ENCODE measurements around the gene SHC2. TPM values are rescaled to one million over a fixed set of nuclear protein-coding genes. Genes with fewer than 3 reads are reported as not detected.

SHC2 gene
- total and polyA plus RNA-seq, 2 of the 13 experiments (the other 11 are each of a cell fraction or from before 2014, with no cell fraction given): 9.0 to 18.3 TPM

DNA sequence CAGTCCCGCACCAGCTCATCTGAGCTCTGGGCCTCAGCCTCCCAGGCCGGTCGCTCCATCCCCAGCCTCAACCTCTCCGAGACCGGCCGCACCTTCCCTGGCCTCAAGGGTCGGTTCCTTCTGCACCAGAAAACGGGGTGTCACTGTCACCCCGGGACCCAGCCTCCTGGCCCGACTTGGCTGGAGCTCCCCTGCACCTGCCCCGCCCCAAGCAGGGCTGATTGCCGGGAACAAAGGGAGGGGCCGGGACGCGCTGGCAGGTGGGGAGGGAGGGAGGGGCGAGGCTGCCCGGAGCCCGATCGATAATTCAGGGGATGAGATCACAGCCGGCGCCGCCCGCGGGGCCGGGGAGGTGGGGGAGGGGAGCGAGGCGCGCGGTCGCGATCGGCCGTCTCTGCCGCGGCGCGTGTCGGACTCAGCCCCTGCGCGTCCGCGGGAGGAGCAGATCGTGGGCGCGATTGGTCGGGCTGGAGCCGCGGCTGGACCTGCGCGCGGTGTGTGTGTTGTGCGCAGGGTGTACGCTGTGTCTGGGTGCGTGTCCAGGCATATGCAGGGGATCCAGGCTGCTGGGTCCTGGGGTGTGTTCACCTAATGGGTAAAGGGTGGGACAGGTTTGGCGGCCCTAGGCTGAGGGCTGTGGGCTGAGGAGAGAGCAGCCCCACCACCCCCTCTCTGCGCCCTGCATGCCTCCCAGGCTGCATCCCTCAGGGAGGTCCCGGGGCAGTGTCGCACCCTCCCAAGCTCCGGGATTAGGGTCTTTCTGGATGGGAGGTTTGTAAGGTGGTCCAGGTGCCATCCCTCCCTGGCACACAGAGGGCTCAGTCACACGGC, 1.1 kb upstream of the SHC2 start:
- H3K4me2 ChIP-seq (ENCODE audit: low read depth, low read length): peak overlapping the region; percentile 88
- no peaks in the 10 kb centered on the region; a peak in 1 of 5 replicates for H3K36me3 ChIP-seq (replicated peaks in 1 of 2; ENCODE audit: control insufficient read depth in 1 of 2, insufficient read depth in 2 of 2, low read length in 2 of 2)
- H3K4me1 ChIP-seq (ENCODE audit: insufficient read depth, low read length): peaks cover 45% of the 10 kb centered on the region
- peak; percentile 67 for ATAC-seq
- H3K9me3 ChIP-seq (ENCODE audit: low read length): no peaks in the 10 kb centered on the region
- POLR2A ChIA-PET: interaction anchor here (0.7 to 2.5 kb wide), 7 partner anchors 18 to 114 kb away, joined by 3 to 16 read pairs (median 4); no protein-coding TSS in a partner anchor
- peaks cover 1 to 5% of the 10 kb centered on the region in 2 experiments; a peak in 2 of 5 replicates for H3K27me3 ChIP-seq (ENCODE audit: control insufficient read depth in 1 of 2, insufficient read depth in 2 of 2, low read length in 2 of 2)
- H3K4me3 ChIP-seq (replicated peaks in 1 of 3; ENCODE audit: insufficient read depth in 1 of 3, low read depth in 2 of 3, low read length in 3 of 3): peak overlapping the region; percentile 49 to 84 (median 81)
- H2AFZ ChIP-seq (ENCODE audit: low read length): no peak overlapping the region
- BruUV-seq (replicated peaks): TSS peak; percentile 74
- in situ Hi-C loops (cut with HindIII; ENCODE audit: extremely low pct_ligation_motif_present, low pct_unique_long_range_greater_than_20kb) (no loop called here), intact Hi-C loops (cut with micrococcal nuclease; ENCODE audit: unreplicated experiment) (no loop called here)
- no peak overlapping the region for H3K27ac ChIP-seq (ENCODE audit: extremely low read length, insufficient read depth, low read length)
- peak; percentile 66 for DNase-seq (ENCODE audit: low spot score)
- H4K20me1 ChIP-seq (ENCODE audit: insufficient read depth, low read length): peaks cover 11% of the 10 kb centered on the region; the same call in 1 of the 2 replicates
- CTCF ChIA-PET (ENCODE audit: low intra/inter-chr PET ratio, low total read pairs): no interaction called here
- no peaks in the 10 kb centered on the region for H3K79me2 ChIP-seq (ENCODE audit: insufficient read depth, low read length)
- no peak for FAIRE-seq
- 0% methylated on average over 5 of the region's 60 CpGs for WGBS (ENCODE audit: low lambda C conversion rate)
- peak overlapping the region; percentile 71 for H3K9ac ChIP-seq (ENCODE audit: insufficient read depth, low read depth, low read length)
- TF ChIP-seq LCORL (IDR thresholded peaks at IDR 0.05): no peak
- TF ChIP-seq LCORL (CRISPR knock-in tag; IDR thresholded peaks at IDR 0.05): peak; percentile 46
- TF ChIP-seq, protein P1, sequence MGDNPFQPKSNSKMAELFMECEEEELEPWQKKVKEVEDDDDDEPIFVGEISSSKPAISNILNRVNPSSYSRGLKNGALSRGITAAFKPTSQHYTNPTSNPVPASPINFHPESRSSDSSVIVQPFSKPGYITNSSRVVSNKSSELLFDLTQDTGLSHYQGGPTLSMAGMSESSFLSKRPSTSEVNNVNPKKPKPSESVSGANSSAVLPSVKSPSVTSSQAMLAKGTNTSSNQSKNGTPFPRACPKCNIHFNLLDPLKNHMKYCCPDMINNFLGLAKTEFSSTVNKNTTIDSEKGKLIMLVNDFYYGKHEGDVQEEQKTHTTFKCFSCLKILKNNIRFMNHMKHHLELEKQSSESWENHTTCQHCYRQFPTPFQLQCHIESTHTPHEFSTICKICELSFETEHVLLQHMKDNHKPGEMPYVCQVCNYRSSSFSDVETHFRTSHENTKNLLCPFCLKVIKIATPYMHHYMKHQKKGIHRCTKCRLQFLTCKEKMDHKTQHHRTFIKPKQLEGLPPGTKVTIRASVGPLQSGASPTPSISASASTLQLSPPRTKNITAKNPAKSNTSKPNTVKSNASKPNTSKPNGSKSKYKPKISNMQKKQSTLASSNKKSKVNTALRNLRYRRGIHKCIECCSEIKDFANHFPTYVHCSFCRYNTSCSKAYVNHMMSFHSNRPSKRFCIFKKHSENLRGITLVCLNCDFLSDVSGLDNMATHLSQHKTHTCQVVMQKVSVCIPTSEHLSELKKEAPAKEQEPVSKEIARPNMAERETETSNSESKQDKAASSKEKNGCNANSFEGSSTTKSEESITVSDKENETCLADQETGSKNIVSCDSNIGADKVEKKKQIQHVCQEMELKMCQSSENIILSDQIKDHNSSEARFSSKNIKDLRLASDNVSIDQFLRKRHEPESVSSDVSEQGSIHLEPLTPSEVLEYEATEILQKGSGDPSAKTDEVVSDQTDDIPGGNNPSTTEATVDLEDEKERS (CRISPR knock-in tag; IDR thresholded peaks at IDR 0.05): no peak
- TF ChIP-seq EEA1 (CRISPR knock-in tag; IDR thresholded peaks at IDR 0.05; ENCODE audit: borderline replicate concordance): 0 out of 2 replicates have a peak, but pooled peaks have one; percentile 49
- TF ChIP-seq, protein P2, sequence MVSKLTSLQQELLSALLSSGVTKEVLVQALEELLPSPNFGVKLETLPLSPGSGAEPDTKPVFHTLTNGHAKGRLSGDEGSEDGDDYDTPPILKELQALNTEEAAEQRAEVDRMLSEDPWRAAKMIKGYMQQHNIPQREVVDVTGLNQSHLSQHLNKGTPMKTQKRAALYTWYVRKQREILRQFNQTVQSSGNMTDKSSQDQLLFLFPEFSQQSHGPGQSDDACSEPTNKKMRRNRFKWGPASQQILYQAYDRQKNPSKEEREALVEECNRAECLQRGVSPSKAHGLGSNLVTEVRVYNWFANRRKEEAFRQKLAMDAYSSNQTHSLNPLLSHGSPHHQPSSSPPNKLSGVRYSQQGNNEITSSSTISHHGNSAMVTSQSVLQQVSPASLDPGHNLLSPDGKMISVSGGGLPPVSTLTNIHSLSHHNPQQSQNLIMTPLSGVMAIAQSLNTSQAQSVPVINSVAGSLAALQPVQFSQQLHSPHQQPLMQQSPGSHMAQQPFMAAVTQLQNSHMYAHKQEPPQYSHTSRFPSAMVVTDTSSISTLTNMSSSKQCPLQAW (CRISPR knock-in tag; IDR thresholded peaks at IDR 0.05): 0 out of 2 replicates have a peak, but pooled peaks have one; percentile 13
- TF ChIP-seq ZMYM4 (CRISPR knock-in tag; IDR thresholded peaks at IDR 0.05): no peak
- TF ChIP-seq PRMT3 (CRISPR knock-in tag; IDR thresholded peaks at IDR 0.05; ENCODE audit: borderline replicate concordance, low read depth): no peak
- TF ChIP-seq ZNF616 (CRISPR knock-in tag; IDR thresholded peaks at IDR 0.05; ENCODE audit: low read depth): no peak
- no peak for TF ChIP-seq NR2C2 (CRISPR knock-in tag; IDR thresholded peaks at IDR 0.05; ENCODE audit: borderline replicate concordance)
- TF ChIP-seq ZFP36L2 (CRISPR knock-in tag; IDR thresholded peaks at IDR 0.05): no peak
- TF ChIP-seq, protein P3, sequence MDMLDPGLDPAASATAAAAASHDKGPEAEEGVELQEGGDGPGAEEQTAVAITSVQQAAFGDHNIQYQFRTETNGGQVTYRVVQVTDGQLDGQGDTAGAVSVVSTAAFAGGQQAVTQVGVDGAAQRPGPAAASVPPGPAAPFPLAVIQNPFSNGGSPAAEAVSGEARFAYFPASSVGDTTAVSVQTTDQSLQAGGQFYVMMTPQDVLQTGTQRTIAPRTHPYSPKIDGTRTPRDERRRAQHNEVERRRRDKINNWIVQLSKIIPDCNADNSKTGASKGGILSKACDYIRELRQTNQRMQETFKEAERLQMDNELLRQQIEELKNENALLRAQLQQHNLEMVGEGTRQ (IDR thresholded peaks at IDR 0.05; ENCODE audit: low read depth, low read length): no peak
- TF ChIP-seq, protein P3 (CRISPR knock-in tag; IDR thresholded peaks at IDR 0.05; ENCODE audit: borderline replicate concordance): no peak
- no peak for TF ChIP-seq KDM5A (IDR thresholded peaks at IDR 0.05; ENCODE audit: borderline replicate concordance, low read length)
- peak; percentile 60; the same call in 1 of the 2 replicates for TF ChIP-seq MYC (CRISPR knock-in tag; IDR thresholded peaks at IDR 0.05; ENCODE audit: borderline replicate concordance)
